ENCODE measurements around the gene DPP6. TPM values are rescaled to one million over a fixed set of nuclear protein-coding genes. Genes with fewer than 3 reads are reported as not detected.
A peak's percentile ranks its signal among the peaks of the same experiment; 100 is the strongest.
"Not testable (repeated sequence)": the region's sequence is repeated elsewhere in the genome, so short reads cannot be mapped to it uniquely, and the experiment has no call there.

Gene DPP6
- total RNA-seq = 1 to 10 TPM in 1 of 9 donors, under 1 TPM in 6, not detected in 2; 0.05 to 2.9 (median 0.16) TPM
- polyA plus RNA-seq = under 1 TPM in 1 of 2 donors, not detected in 1; 0.06 TPM
- long read RNA-seq, donor 1 = 0 reads
- long read RNA-seq, donor 2 = 0 reads
- long read RNA-seq, donor 3 = 0 reads

GRCh38 chr7:154051643-154052529 is at the start of gene DPP6:
Gene DPP6 (plus strand): TSS chr7:154052398.
- H3K4me1 ChIP-seq; H3K9me3 ChIP-seq; intact Hi-C loops (cut with DNase I); H3K27ac ChIP-seq; H3K36me3 ChIP-seq; DNase-seq; ATAC-seq: not testable (repeated sequence)
- 1 to 4% (median 2%) methylated on average over 13 to 65 of the region's 81 CpGs for WGBS, 4 donors
- Histone ChIP-seq H3K27me3 (peaks cover 0 to 11% (median 0%) of the 10 kb centered on the region in 9 donors), H3K4me3 (peak within 1 kb of the TSS in 1 of 12 donors; percentile 21)

- intact Hi-C loops (cut with DNase I); H3K27ac ChIP-seq; DNase-seq; H3K27me3 ChIP-seq; H3K36me3 ChIP-seq; H3K4me1 ChIP-seq; H3K4me3 ChIP-seq; ATAC-seq; H3K9me3 ChIP-seq: not testable (repeated sequence)
- 55 to 71% (median 63%) methylated on average over 2 of the region's 3 CpGs for WGBS, 4 donors
Measured at GRCh38 chr7:154009423-154009911, 42.7 kb upstream of the DPP6 start.

DNA sequence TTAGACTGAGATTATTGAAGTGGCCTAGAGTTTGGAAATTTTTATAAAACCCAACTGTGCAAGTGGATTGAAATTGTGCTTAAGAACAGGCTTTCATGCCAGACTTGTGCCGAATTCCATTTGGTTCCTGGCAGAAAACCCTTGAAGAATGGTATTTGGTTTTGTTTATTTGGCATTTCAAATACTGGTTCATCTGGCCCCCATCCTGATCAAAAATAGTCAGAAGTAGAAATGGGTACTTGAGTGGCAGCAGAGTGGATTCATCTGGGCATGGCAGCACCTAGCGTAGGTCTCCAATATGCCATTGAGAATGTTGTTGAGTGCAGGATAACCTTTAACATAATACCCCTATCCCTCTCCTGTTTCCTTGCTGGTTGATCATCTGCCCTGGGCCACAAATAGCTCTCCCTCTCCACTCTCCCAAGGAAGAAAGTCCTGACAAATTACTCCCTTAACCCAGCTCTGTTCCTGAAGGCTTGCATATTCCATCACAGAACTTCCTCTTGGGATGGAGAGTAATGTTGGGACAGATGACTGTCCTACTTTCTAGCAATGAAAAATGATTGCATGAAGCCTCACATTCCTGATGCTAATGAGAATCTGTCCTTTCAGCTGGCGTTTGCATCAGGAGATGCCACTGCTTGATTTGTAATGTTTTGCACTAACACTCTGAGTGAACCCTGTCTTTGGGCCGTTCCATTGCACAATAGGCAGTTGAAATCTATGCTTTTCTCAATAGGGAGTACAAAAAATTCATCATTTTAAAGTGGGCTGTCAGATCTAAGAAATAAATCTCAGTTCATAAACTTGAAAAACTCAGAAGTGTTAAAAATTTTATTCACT is 41.3 kb upstream of the DPP6 start:
- H3K4me3 ChIP-seq; ATAC-seq; H3K36me3 ChIP-seq; intact Hi-C loops (cut with DNase I); H3K9me3 ChIP-seq; H3K4me1 ChIP-seq; H3K27ac ChIP-seq; DNase-seq; H3K27me3 ChIP-seq: not testable (repeated sequence)
- 73 to 87% (median 76%) methylated on average over 4 of the region's 4 CpGs for WGBS, 4 donors

DNA sequence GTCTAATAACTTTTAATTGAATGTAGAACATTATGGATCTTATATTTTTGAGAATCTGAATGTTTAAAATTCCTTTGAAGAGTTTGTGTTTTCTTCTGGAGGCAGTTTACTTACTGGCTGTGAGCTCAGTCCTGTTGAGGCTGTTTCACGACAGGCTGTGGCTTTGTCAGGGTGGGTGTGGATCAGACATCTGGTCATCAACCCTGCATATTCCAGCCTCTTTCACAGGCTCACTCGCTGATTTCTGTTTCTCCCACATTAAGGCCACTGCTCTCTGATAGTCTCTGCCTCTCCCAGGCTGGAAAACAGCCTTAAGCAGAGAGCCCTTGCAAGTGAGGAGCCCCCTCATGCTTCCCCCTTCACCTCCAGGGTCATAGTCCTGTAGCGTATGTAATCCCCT is 39.4 kb upstream of the DPP6 start:
- H3K27me3 ChIP-seq; H3K27ac ChIP-seq; ATAC-seq; H3K4me1 ChIP-seq; H3K9me3 ChIP-seq; intact Hi-C loops (cut with DNase I); DNase-seq; H3K4me3 ChIP-seq; H3K36me3 ChIP-seq: not testable (repeated sequence)
- 51 to 63% (median 57%) methylated on average over 3 of the region's 3 CpGs for WGBS, 4 donors

DNA sequence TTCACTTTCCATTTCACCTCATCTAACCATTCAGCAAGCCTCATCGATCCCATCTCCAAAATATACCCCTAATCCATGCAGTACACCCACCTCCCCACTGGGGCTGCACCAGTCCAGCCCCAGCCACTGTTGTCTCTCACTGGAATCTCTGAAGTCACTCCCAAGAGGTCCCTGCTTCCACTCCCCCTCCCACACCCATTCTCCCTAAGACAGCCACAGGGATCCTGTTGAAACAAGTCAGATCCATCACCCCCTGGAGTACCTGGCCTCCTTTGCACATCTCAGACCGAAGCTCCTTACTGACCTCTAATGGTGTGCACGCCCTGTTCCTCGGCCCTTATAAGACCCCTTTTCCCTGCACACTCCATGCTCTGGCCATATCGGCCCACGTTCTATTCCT is 36.6 kb upstream of the DPP6 start:
- WGBS, 4 donors = 79 to 86% (median 81%) methylated on average over 6 of the region's 6 CpGs
- H3K27me3 ChIP-seq; H3K4me1 ChIP-seq; H3K9me3 ChIP-seq; H3K4me3 ChIP-seq; H3K27ac ChIP-seq; H3K36me3 ChIP-seq; DNase-seq; ATAC-seq; intact Hi-C loops (cut with DNase I): not testable (repeated sequence)

GRCh38 chr7:154018354-154018753 is 33.8 kb upstream of the DPP6 start:
- WGBS, 4 donors = 71 to 80% (median 74%) methylated on average over 2 of the region's 2 CpGs
- DNase-seq = not testable (repeated sequence)

GRCh38 chr7:154027805-154028204 is 24.4 kb upstream of the DPP6 start:
- ATAC-seq; intact Hi-C loops (cut with DNase I); H3K36me3 ChIP-seq; H3K27ac ChIP-seq; H3K4me1 ChIP-seq; DNase-seq; H3K4me3 ChIP-seq; H3K9me3 ChIP-seq; H3K27me3 ChIP-seq: not testable (repeated sequence)
- WGBS, 4 donors = 70 to 81% (median 75%) methylated on average over 4 to 8 of the region's 8 CpGs

More at GRCh38 chr7:154018354-154018753, 33.8 kb upstream of the DPP6 start:
- H3K4me1 ChIP-seq; intact Hi-C loops (cut with DNase I); H3K4me3 ChIP-seq; H3K36me3 ChIP-seq; ATAC-seq; H3K27me3 ChIP-seq; H3K9me3 ChIP-seq; H3K27ac ChIP-seq: not testable (repeated sequence)

DNA sequence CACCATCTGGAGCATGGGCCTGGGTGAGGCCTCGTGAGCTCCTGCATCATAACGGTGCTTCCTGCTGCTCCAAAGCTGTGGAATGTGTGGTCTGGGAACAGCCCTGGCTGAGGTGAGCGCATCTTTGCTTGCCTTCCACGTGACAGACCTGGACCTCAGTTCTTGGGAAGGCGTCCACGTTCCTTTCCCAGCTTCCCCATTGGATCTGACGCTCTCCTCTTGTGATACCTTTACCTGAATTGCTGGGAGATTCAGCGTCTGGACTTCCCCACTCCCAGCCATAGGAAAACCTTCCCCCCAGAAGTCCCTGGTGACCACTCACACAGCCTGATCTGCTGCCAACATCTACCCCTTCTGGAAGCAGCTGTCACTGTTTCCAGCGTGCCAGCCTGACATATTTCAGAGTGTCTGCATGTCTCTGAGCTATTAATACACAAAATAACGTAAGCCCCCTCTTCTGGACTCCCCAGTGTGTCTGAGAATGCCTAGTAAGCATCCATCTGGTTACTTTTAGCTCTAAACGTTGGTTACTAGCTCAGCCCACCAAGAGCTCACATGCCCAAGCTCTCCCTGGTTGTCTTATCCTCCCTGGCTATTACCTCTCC is 21.6 kb upstream of the DPP6 start:
- H3K36me3 ChIP-seq; H3K27ac ChIP-seq; H3K9me3 ChIP-seq; H3K4me1 ChIP-seq; H3K4me3 ChIP-seq; H3K27me3 ChIP-seq; intact Hi-C loops (cut with DNase I); DNase-seq: not testable (repeated sequence)
- WGBS, 4 donors = 50 to 57% (median 54%) methylated on average over 11 of the region's 11 CpGs
- ATAC-seq = peak in 1 of 4 donors; percentile 26

Measured in heart left ventricle (tissue), 16 donors.